Right ventricle myocardium superior (tissue), 1 donor: ENCODE results near the gene PSTPIP1. TPM values are rescaled to one million over a fixed set of nuclear protein-coding genes. Genes with fewer than 3 reads are reported as not detected.
A peak's percentile ranks its signal among the peaks of the same experiment; 100 is the strongest.

Source experiments
- ATAC-seq: fragments of 200-7000 bp; cut with Tn5 transposase; one replicate; pipeline ENCODE4 v1.9.1; 2020; ENCODE audit warnings: mild to moderate bottlenecking; ENCODE audit not compliant: poor library complexity
- DNase-seq: peaks from one replicate; pipeline ENCODE4 v3.0.0-alpha.2; 2020
- intact Hi-C: fragments of 100-400 bp; cut with DNase I; formaldehyde crosslinking; loops from one replicate; pipeline ENCODE4 v1.11.2; 2022
- total RNA-seq: library from RNA; stranded (reverse); fragmentation: NEBNext Ultra II Directional; extraction: Animal tissue kit (Norgen Biotek cat#: 25700); gene quantifications from one replicate; pipeline ENCODE4 v1.2.1, GENCODE V29; 2021
- donor health status: DM: no; HTN: yes; CAD: no; lungs with severe emphysema.

PSTPIP1 gene
- total RNA-seq, 1 donor from 2014 or later: 5.0 TPM

- DNase-seq (no peak), ATAC-seq (no peak)
- intact Hi-C loops: no loop called here
Measured at GRCh38 chr15:77048135-77048876, 53.4 kb downstream of the PSTPIP1 start.

DNA sequence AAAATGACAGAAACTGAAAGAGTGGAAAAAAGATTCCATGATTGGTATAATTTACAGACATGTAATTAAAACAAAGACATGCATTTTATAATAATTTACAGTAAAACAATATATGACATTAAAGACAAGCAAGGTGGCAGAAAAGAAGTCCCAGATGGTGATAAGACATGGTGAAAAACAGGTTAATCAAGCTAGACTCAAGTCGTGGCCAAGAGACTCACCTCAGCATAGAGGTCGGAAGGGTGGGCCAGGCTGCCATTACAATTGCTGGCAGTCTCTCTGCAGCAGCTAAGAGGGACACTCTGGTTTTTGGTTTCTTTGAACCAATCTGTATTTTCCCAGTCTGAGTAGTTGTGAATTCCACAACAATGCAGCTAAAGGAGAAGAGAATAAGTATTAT lies 57.6 kb downstream of the PSTPIP1 start:
- ATAC-seq (no peak), DNase-seq (no peak)
- intact Hi-C loops: no loop called here

DNA sequence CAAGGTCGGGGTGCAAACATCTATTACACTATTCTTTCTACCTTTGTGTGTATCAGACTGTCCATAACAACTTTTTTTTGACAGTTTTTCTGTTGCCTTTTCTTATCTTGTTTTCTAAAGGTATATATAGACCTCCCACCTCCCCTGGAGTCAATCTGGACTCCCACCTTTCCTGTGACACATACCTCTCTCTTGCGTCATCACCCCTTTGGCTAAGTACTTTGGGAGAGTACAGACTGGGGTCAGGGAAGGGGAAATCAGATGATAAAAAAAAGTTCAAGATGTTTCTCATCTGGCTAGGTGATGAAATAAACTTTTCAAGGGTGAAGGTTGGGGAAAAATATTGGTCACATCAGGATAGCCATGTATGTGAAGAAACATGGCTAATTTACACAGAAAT lies 58.8 kb downstream of the PSTPIP1 start:
- no peak for ATAC-seq
- intact Hi-C loops: no loop called here
- DNase-seq: no peak

GRCh38 chr15:77057072-77057471 lies 62.1 kb downstream of the PSTPIP1 start:
- ATAC-seq (no peak), DNase-seq (no peak)
- intact Hi-C loops: no loop called here

DNA sequence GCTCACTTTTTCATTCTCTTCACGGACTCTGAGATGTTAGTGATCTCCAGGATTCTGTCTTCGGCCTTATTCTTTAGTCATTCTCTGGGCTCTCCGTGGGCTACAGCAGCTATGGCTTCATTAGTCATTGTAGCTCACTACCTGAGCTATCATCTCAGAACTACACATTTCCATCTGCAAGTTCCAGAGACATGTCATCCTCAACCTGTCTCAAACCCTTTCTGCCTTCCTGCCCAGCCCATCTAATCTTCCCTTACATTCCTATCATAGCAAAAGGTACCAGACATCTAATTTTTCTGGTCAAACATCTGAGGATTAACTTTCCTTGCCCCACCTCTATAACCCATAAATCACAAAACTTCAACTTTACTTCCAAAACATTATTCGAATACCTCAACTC lies 62.8 kb downstream of the PSTPIP1 start:
- DNase-seq: no peak
- ATAC-seq: no peak
- intact Hi-C loops: no loop called here

DNA sequence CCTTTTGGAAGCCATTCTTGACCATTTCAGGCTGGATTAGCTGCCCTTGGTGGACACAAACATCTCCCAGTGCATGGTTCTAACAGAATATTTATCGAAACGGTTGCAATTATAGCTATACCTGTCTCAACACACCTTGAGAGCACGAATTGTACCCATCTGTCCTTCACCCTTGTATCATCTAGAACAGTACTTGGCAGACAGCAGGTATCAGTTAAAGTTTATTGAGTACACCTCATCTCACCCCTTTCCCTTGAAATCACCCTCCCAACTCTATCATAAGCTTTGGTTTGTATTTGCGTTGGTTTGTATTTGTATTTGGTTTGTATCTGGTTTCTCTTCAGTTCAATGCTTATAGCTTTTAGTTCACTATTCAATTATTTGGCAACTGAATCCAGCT lies 63.5 kb downstream of the PSTPIP1 start:
- intact Hi-C loops: no loop called here
- DNase-seq (no peak), ATAC-seq (no peak)

DNA sequence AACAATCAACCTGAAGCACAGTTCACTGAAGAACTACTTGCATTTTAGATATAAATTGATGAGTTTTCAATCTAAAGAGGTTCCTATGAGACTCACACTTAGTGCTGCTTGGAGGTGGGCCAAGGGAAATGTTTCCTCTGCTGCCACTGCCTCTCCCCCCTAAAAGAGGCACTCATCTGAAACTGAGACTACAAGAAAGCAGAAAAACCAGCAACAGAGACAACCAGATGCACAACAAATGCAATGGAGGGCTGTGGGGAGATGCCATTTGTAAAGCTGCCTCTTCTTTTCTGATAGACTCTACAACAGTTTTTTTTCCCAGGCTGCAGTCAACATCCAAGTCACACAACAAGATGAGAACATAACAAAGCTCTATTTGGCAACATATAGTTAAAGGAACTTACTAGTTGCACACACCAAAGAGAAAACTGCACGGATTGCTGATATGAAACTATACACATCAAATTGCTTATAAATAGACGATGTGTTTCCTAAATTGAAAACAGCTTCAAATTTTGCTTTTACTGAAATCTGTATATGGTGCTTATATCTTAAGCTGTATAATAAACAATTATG lies 64.9 kb downstream of the PSTPIP1 start:
- intact Hi-C loops: no loop called here
- no peak for ATAC-seq
- no peak for DNase-seq

- DNase-seq (no peak), ATAC-seq (peak; percentile 89)
- intact Hi-C loops: no loop called here
Measured at GRCh38 chr15:77060546-77060945, 65.6 kb downstream of the PSTPIP1 start.

DNA sequence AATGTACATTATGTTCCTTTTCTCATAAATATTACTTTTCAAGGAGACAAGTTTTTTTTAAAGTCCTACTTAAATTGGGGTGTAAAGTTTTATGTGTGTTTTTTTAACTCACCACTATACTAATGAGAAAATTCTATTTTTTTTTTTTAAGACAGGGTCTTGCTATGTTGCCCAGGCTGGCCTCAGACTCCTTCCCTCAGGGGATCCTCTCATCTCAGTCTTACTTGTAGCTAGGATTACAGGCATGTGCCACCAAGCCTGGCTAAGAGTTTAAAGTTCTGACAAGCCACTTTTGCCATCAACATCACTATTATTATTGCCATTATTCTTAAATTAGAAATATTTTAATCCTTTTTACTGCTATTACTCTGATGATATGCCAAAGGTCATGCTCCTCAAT lies 68.3 kb downstream of the PSTPIP1 start:
- intact Hi-C loops: no loop called here
- ATAC-seq (no peak), DNase-seq (no peak)

DNA sequence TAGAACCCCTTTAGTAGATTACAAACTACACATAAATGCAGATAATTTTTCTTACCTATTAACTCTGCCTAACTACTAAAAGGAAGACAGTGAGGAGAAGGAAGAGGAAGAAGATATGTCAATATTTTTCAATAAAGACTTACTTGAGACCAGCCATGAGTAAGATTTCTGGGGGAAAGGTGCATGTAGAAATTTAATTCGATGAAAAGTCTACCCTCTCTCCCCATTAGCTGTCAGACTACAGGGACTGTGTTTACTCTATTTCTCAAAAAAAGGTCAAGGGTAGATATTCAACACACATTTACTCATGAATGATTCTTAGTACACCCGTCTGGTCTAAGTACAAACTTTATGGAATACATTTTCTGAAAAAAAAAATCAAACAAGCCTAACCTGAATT lies 69.1 kb downstream of the PSTPIP1 start:
- ATAC-seq (no peak), DNase-seq (no peak)
- intact Hi-C loops: no loop called here

- ATAC-seq (no peak), DNase-seq (no peak)
- intact Hi-C loops: no loop called here
Measured at GRCh38 chr15:77064539-77065308, 69.8 kb downstream of the PSTPIP1 start.

GRCh38 chr15:77066971-77067690 lies 72.2 kb downstream of the PSTPIP1 start:
- ATAC-seq (no peak), DNase-seq (no peak)
- intact Hi-C loops: no loop called here

DNA sequence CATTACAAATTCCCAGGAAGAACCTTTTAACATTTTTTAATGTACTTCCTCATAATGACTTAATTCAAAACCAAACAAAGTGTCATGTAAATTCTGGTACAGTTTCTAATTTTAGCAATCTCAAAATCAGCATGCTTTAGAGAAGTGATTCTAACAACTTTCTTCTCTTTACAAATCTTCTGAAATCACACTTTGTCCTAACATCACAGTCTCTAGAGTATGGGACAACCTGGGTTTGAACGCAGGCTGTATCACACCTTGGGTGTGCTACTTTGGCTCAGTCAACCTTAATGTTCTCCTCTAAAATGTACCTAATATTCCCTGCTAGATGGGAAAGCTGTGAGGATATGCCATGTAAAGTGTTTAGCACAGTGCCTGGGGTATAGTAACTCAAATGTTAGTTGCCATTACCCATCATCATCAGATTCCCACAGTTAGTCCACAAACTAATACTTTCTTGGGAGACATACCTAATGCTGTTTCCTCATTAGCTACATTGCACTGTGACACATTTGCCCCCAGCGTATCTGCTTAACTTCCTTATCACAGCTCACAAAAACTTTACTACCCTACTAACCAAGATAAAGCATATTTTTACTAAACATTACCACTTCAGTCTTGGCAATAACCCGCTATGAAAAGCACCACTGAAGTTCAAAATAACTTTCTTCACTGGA lies 72.9 kb downstream of the PSTPIP1 start:
- no peak for DNase-seq
- intact Hi-C loops: no loop called here
- ATAC-seq: no peak

DNA sequence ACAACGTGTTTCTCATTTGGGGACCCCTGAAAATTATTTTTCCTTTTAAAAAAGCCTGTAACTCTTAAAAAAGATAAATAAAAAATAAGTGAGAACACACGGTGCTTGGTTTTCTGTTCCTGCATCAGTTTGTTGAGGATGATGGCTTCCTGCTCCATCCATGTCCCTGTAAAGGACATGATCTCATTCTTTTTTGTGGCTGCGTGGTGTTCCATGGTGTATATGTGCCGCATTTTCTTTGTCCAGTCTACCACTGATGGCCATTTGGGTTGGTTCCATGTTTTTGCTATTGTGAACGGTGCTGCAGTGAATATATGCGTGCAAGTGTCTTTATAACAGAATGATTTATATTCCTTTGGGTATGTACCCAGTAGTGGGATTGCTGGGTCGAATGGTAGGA lies 73.7 kb downstream of the PSTPIP1 start:
- intact Hi-C loops: no loop called here
- ATAC-seq: no peak

GRCh38 chr15:77069521-77070121 lies 74.7 kb downstream of the PSTPIP1 start:
- ATAC-seq (no peak), DNase-seq (no peak)
- intact Hi-C loops: no loop called here

More for the DNA sequence above, 73.7 kb downstream of the PSTPIP1 start:
- DNase-seq: no peak

GRCh38 chr15:77070180-77070494 lies 75.2 kb downstream of the PSTPIP1 start:
- intact Hi-C loops: no loop called here
- no peak for ATAC-seq
- DNase-seq: no peak

- ATAC-seq (peak; percentile 98), DNase-seq (peak; percentile 96)
- intact Hi-C loops: no loop called here
Measured at GRCh38 chr15:77070495-77071304, 75.8 kb downstream of the PSTPIP1 start, which contains the start of gene TSPAN3. Gene TSPAN3, minus strand, starts transcription at chr15:77071109. Its CDS starts 155 bp downstream, at chr15:77070954.
